ENCODE results near the gene MEOX1. TPM values are rescaled to one million over a fixed set of nuclear protein-coding genes. Genes with fewer than 3 reads are reported as not detected.

MEOX1 gene
- total RNA-seq, 2 donors from 2014 or later, result 3.9 to 13.8 TPM

GRCh38 chr17:43703630-43704029, 41.9 kb upstream of the MEOX1 start:
- H3K4me1 ChIP-seq, result no peaks in the 10 kb centered on the region
- TF ChIP-seq CTCF (IDR thresholded peaks at IDR 0.05), result no peak
- H3K27me3 ChIP-seq, result no peaks in the 10 kb centered on the region
- H3K4me3 ChIP-seq, result no peak overlapping the region
- H3K9me3 ChIP-seq, result no peaks in the 10 kb centered on the region
- H3K36me3 ChIP-seq, result no peaks in the 10 kb centered on the region
- DNase-seq (ENCODE audit: low spot score), result no peak
- no peak overlapping the region for H3K27ac ChIP-seq

DNA sequence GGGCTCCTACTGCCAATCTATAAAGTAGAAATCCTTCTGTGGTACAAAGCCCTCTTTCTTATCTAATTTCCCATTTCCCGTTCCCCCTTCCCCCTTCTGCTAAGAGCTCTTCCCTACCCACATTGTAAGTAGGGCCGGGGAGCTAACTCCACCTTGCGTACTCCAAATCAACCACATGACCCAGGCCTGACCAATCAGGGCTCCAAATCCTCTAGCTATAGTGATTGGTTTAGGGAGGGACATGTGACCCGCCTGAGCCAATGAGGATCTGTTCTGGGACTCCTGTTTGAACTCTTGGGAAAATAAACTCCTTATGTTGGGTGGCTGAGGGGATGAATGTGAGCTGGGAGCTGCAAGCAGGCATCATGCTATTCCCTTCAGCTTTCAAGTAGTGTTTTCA, 40.9 kb upstream of the MEOX1 start:
- no peak for TF ChIP-seq CTCF (IDR thresholded peaks at IDR 0.05)
- Histone ChIP-seq H3K36me3 (no peaks in the 10 kb centered on the region), H3K27me3 (no peaks in the 10 kb centered on the region), H3K27ac (no peak overlapping the region), H3K9me3 (no peaks in the 10 kb centered on the region), H3K4me1 (no peaks in the 10 kb centered on the region), H3K4me3 (no peak overlapping the region)
- DNase-seq (ENCODE audit: low spot score), result no peak

- peaks cover 0 to 8% of the 10 kb centered on the region in 2 donors for H3K4me1 ChIP-seq
- no peak overlapping the region for H3K4me3 ChIP-seq
- no peaks in the 10 kb centered on the region for H3K9me3 ChIP-seq
- no peak overlapping the region for H3K27ac ChIP-seq
- no peaks in the 10 kb centered on the region for H3K27me3 ChIP-seq
- DNase-seq (ENCODE audit: low spot score), result no peak
- TF ChIP-seq CTCF (IDR thresholded peaks at IDR 0.05), result no peak
- H3K36me3 ChIP-seq, result no peaks in the 10 kb centered on the region
Observed at GRCh38 chr17:43701318-43701743, 39.6 kb upstream of the MEOX1 start.

GRCh38 chr17:43699438-43699756, 37.7 kb upstream of the MEOX1 start:
- H3K36me3 ChIP-seq, result no peaks in the 10 kb centered on the region
- TF ChIP-seq CTCF (IDR thresholded peaks at IDR 0.05), result no peak
- no peaks in the 10 kb centered on the region for H3K9me3 ChIP-seq
- H3K4me3 ChIP-seq, result no peak overlapping the region
- no peak for DNase-seq (ENCODE audit: low spot score)
- H3K4me1 ChIP-seq, result peaks cover 0 to 15% of the 10 kb centered on the region in 2 donors
- H3K27me3 ChIP-seq, result no peaks in the 10 kb centered on the region
- no peak overlapping the region for H3K27ac ChIP-seq

GRCh38 chr17:43698678-43699437, 37.1 kb upstream of the MEOX1 start:
- Histone ChIP-seq H3K4me3 (no peak overlapping the region), H3K27ac (no peak overlapping the region), H3K36me3 (no peaks in the 10 kb centered on the region), H3K27me3 (no peaks in the 10 kb centered on the region), H3K4me1 (peaks cover 0 to 15% of the 10 kb centered on the region in 2 donors), H3K9me3 (no peaks in the 10 kb centered on the region)
- DNase-seq (ENCODE audit: low spot score), result no peak
- no peak for TF ChIP-seq CTCF (IDR thresholded peaks at IDR 0.05)

- H3K27me3 ChIP-seq, result no peaks in the 10 kb centered on the region
- H3K27ac ChIP-seq, result no peak overlapping the region
- DNase-seq (ENCODE audit: low spot score), result no peak
- H3K9me3 ChIP-seq, result no peaks in the 10 kb centered on the region
- H3K4me3 ChIP-seq, result no peak overlapping the region
- no peak for TF ChIP-seq CTCF (IDR thresholded peaks at IDR 0.05)
- H3K4me1 ChIP-seq, result peaks cover 0 to 15% of the 10 kb centered on the region in 2 donors
- no peaks in the 10 kb centered on the region for H3K36me3 ChIP-seq
Observed at GRCh38 chr17:43697937-43698336, 36.2 kb upstream of the MEOX1 start.

All from right atrium auricular region (tissue), 2 donors.